B cell (primary cell): ENCODE results near the gene FAM237A. TPM values are rescaled to one million over a fixed set of nuclear protein-coding genes. Genes with fewer than 3 reads are reported as not detected.

Experiments
- ATAC-seq: fragments of 200-7000 bp; cut with Tn5 transposase; one replicate; pipeline ENCODE4 v1.10.0; 2021; ENCODE audit warnings: low read depth, mild to moderate bottlenecking, moderate number of reproducible peaks, moderate library complexity
- CTCF ChIA-PET: fragments of 350-600 bp; sonication (Branson Sonifier 250); formaldehyde crosslinking; loops from one replicate; lab custom pipeline; 2021; ENCODE audit warnings: antibody characterized with exemption, inconsistent platforms; lab: Charles Lee
- POLR2A ChIA-PET: fragments of 350-600 bp; sonication (Branson Sonifier 250); formaldehyde crosslinking; loops from one replicate; lab custom pipeline; 2021; ENCODE audit warnings: antibody characterized with exemption; lab: Charles Lee
- DNase-seq: peaks from one replicate; pipeline ENCODE4 v3.0.0; 2013
- H2AFZ ChIP-seq: 2 replicates; pipeline ENCODE4 v1.6.1; 2012; ENCODE audit warnings: mild to moderate bottlenecking, low read depth, low read length; ENCODE audit not compliant: insufficient read depth, poor library complexity, severe bottlenecking
- H3K27ac ChIP-seq, 2 donors: 1 replicate in 1 of 2; 2 replicates in 1 of 2; pipeline ENCODE4 v1.5.1; 2012 to 2013; ENCODE audit warnings: low read length in 2 of 2, mild to moderate bottlenecking in 2 of 2, moderate library complexity in 1 of 2
- H3K27me3 ChIP-seq, 4 experiments: fragments of 200-600 bp in 1 of 4; sonication (generic) in 1 of 4; replicated peaks in 1 of 4; 1 replicate in 2 of 4; 2 replicates in 2 of 4; pipeline versions ENCODE4 v1.6.1 to v1.7.0; 2013 to 2016; ENCODE audit warnings: low read length in 3 of 4, mild to moderate bottlenecking in 2 of 4, mixed read lengths in 1 of 4, moderate library complexity in 1 of 4; ENCODE audit not compliant: insufficient read depth in 4 of 4, control insufficient read depth in 3 of 4; ENCODE audit errors: control extremely low read depth in 1 of 4
- H3K36me3 ChIP-seq, 2 experiments: replicated peaks in 1 of 2; 1 replicate in 1 of 2; 2 replicates in 1 of 2; pipeline versions ENCODE4 v1.6.1 to v1.7.1; 2013; ENCODE audit warnings: low read length in 1 of 2; ENCODE audit not compliant: insufficient read depth in 2 of 2, control insufficient read depth in 1 of 2; ENCODE audit errors: control extremely low read depth in 1 of 2, extremely low read depth in 1 of 2
- H3K4me1 ChIP-seq, 2 donors: fragments of 200-600 bp in 1 of 2; sonication (generic) in 1 of 2; 1 replicate in 1 of 2; 2 replicates in 1 of 2; pipeline versions ENCODE4 v1.5.1 to v1.6.1; 2013 to 2017; ENCODE audit warnings: low read length in 2 of 2; ENCODE audit not compliant: control insufficient read depth in 2 of 2, insufficient read depth in 2 of 2
- H3K4me2 ChIP-seq: replicated peaks from 2 replicates; pipeline ENCODE3; 2012; ENCODE audit warnings: mild to moderate bottlenecking, low read depth, low read length; ENCODE audit not compliant: poor library complexity, severe bottlenecking
- H3K4me3 ChIP-seq, 5 experiments: fragments of 200-600 bp in 1 of 5; sonication (generic) in 1 of 5; 1 replicate in 3 of 5; 2 replicates in 2 of 5; pipeline versions ENCODE4 v1.5.1 to v1.7.0; 2011 to 2016; ENCODE audit warnings: low read length in 4 of 5, mild to moderate bottlenecking in 4 of 5, low read depth in 2 of 5, control low read depth in 1 of 5, moderate library complexity in 1 of 5; ENCODE audit not compliant: insufficient read depth in 1 of 5; ENCODE audit errors: control extremely low read depth in 1 of 5, extremely low read depth in 1 of 5
- H3K79me2 ChIP-seq: fragments of 200-600 bp; sonication (generic); one replicate; pipeline ENCODE4 v1.6.0; 2016; ENCODE audit warnings: low read length; ENCODE audit not compliant: control insufficient read depth, insufficient read depth
- H3K9ac ChIP-seq: fragments of 200-600 bp; sonication (generic); 2 replicates; pipeline ENCODE4 v1.6.1; 2017; ENCODE audit warnings: mild to moderate bottlenecking, low read length, moderate library complexity
- H3K9me3 ChIP-seq, 3 donors: one replicate each; pipeline versions ENCODE4 v1.6.1 to v1.7.1; 2013; ENCODE audit warnings: low read length in 2 of 3; ENCODE audit not compliant: control insufficient read depth in 2 of 3, insufficient read depth in 1 of 3; ENCODE audit errors: control extremely low read depth in 1 of 3
- H4K20me1 ChIP-seq: 2 replicates; pipeline ENCODE4 v1.6.0; 2012; ENCODE audit warnings: mild to moderate bottlenecking, low read length; ENCODE audit not compliant: insufficient read depth, control insufficient read depth, poor library complexity, severe bottlenecking
- H3K27ac Mint-ChIP-seq: one replicate; pipeline ENCODE4 v1.8.0; 2021; ENCODE audit warnings: mixed read lengths
- H3K27me3 Mint-ChIP-seq: one replicate; pipeline ENCODE4 v1.8.0; 2021; ENCODE audit warnings: mixed read lengths
- H3K4me1 Mint-ChIP-seq: one replicate; pipeline ENCODE4 v1.8.0; 2021; ENCODE audit warnings: mixed read lengths
- H3K4me3 Mint-ChIP-seq: one replicate; pipeline ENCODE4 v1.8.0; 2021; ENCODE audit warnings: mixed read lengths
- H3K9me3 Mint-ChIP-seq: one replicate; pipeline ENCODE4 v1.8.0; 2022; ENCODE audit warnings: mixed read lengths; ENCODE audit not compliant: insufficient read depth
- CTCF ChIP-seq: fragments of 200-600 bp; IDR thresholded peaks from one replicate; pipeline ENCODE4 v1.8.0; 2022; ENCODE audit warnings: antibody characterized with exemption, mild to moderate bottlenecking
- EZH2 ChIP-seq: IDR thresholded peaks from 2 replicates; pipeline ENCODE4 v1.6.1; 2012; ENCODE audit warnings: borderline replicate concordance, low read depth, mild to moderate bottlenecking, moderate library complexity, low read length; ENCODE audit not compliant: insufficient read depth, poor library complexity, severe bottlenecking
- WGBS: methylation state at CpG from one replicate; pipeline ENCODE4 v1.1.5; 2013; ENCODE audit warnings: missing lambda C conversion rate; ENCODE audit not compliant: insufficient coverage; 5-methylcytosine and 5-hydroxymethylcytosine counted together
- intact Hi-C: fragments of 100-400 bp; cut with micrococcal nuclease; formaldehyde crosslinking; loops from one replicate; pipeline ENCODE4 v1.10.0; 2022
- polyA plus RNA-seq: library from polyadenylated mRNA; depleted of rRNA; stranded (reverse); fragments of >200 nt; gene quantifications from 2 replicates; pipeline ENCODE4 v1.2.3, GENCODE V29; 2012
- total RNA-seq, 2 donors: library from RNA; stranded (reverse); fragments of 120-200 nt in 1 of 2; gene quantifications; 1 replicate in 1 of 2; 2 replicates in 1 of 2; pipeline versions ENCODE4 v1.2.3 to v1.2.4, GENCODE V29; 2013 to 2022

FAM237A gene
- total and polyA plus RNA-seq, 2 donors (not counting 1 experiment from before 2014, with no cell fraction given), result not detected

- DNase-seq, result no peak
- no peak overlapping the region for H3K4me3 Mint-ChIP-seq
- Histone ChIP-seq H3K27ac (no peak overlapping the region), H4K20me1 (no peaks in the 10 kb centered on the region), H3K9ac (no peak overlapping the region), H3K4me2 (no peak overlapping the region), H2AFZ (no peak overlapping the region), H3K36me3 (no peaks in the 10 kb centered on the region), H3K4me1 (no peaks in the 10 kb centered on the region), H3K9me3 (no peaks in the 10 kb centered on the region), H3K4me3 (no peak overlapping the region), H3K79me2 (no peaks in the 10 kb centered on the region), H3K27me3 (no peaks in the 10 kb centered on the region)
- H3K27ac Mint-ChIP-seq, result no peak overlapping the region
- no peak for ATAC-seq
- TF ChIP-seq CTCF (no peak), EZH2 (no peak)
- no peaks in the 10 kb centered on the region for H3K9me3 Mint-ChIP-seq
- no CpG with 5 or more reads among the region's 3 CpGs for WGBS
- CTCF ChIA-PET, result no interaction called here
- POLR2A ChIA-PET, result no interaction called here
- no peaks in the 10 kb centered on the region for H3K4me1 Mint-ChIP-seq
- intact Hi-C loops, result no loop called here
- H3K27me3 Mint-ChIP-seq, result no peaks in the 10 kb centered on the region
Observed at GRCh38 chr2:206597717-206598218, 44.5 kb upstream of the FAM237A start.

- Mint-ChIP-seq H3K27ac (no peak overlapping the region), H3K4me1 (no peaks in the 10 kb centered on the region), H3K9me3 (no peaks in the 10 kb centered on the region), H3K4me3 (no peak overlapping the region), H3K27me3 (no peaks in the 10 kb centered on the region)
- Histone ChIP-seq H3K27me3 (no peaks in the 10 kb centered on the region), H3K4me2 (no peak overlapping the region), H3K9me3 (no peaks in the 10 kb centered on the region), H3K9ac (no peak overlapping the region), H3K27ac (no peak overlapping the region), H3K79me2 (no peaks in the 10 kb centered on the region), H3K4me1 (no peaks in the 10 kb centered on the region), H4K20me1 (no peaks in the 10 kb centered on the region), H3K4me3 (no peak overlapping the region), H2AFZ (no peak overlapping the region), H3K36me3 (no peaks in the 10 kb centered on the region)
- ChIA-PET CTCF (no interaction called here), POLR2A (no interaction called here)
- 100% methylated on average over 1 of the region's 3 CpGs for WGBS
- ATAC-seq (no peak), DNase-seq (no peak)
- TF ChIP-seq EZH2 (no peak), CTCF (no peak)
- intact Hi-C loops, result no loop called here
Observed at GRCh38 chr2:206603243-206603642, 39.0 kb upstream of the FAM237A start.
